GM11168 (cell line): ENCODE measurements around the gene AWAT1.
"Not testable (repeated sequence)": the region's sequence is repeated elsewhere in the genome, so short reads cannot be mapped to it uniquely, and the experiment has no call there.

Experiments
- in situ Hi-C: fragments of 300-500 bp; cut with MboI; formaldehyde crosslinking; loops from one replicate; pipeline ENCODE4 v1.12.0; 2022; ENCODE audit warnings: low sequenced_read_pairs; ENCODE audit not compliant: unreplicated experiment

The AWAT1 gene

DNA sequence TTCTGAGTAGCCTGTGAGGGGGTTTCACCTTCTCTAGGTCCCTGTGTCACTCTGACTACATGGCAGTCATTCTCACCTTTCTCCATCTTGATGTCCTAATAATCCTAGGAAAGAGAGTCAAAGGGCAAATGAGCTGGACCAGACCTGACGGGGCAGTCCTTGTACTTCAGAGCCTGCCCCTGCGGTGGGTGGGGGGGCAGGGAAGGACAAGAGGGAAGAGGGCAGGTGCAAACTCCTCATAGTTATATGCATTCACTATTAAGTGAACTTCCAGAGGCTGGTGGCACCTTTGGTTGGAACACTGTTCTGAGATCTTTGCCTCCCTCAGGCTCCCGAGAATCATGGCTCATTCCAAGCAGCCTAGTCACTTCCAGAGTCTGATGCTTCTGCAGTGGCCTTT is at the start of gene AWAT1:
Gene AWAT1 (plus strand): TSS at position 301 of the 400 bp plus-strand sequence. CDS start 41 bp downstream, at position 342.
- in situ Hi-C loops: no loop called here

DNA sequence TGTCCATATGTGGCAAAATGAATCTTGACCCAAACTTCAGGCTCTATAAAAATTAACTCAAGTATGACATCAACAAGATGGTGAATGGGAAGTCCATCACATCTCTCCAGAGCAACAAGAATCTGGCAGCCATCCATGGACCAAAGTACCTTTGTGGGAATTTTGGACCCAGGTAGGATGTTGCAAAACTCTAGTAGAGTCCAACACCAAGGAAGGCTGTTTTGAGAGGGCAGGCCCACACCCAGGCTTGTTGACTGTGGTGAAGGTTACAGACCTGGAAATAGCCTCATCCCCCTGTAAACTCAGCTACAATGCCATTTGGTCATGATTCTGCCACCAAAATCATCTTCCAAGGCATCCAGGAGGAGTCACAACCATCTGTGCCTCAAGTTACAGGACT is 44.2 kb upstream of the AWAT1 start:
- in situ Hi-C loops: no loop called here

DNA sequence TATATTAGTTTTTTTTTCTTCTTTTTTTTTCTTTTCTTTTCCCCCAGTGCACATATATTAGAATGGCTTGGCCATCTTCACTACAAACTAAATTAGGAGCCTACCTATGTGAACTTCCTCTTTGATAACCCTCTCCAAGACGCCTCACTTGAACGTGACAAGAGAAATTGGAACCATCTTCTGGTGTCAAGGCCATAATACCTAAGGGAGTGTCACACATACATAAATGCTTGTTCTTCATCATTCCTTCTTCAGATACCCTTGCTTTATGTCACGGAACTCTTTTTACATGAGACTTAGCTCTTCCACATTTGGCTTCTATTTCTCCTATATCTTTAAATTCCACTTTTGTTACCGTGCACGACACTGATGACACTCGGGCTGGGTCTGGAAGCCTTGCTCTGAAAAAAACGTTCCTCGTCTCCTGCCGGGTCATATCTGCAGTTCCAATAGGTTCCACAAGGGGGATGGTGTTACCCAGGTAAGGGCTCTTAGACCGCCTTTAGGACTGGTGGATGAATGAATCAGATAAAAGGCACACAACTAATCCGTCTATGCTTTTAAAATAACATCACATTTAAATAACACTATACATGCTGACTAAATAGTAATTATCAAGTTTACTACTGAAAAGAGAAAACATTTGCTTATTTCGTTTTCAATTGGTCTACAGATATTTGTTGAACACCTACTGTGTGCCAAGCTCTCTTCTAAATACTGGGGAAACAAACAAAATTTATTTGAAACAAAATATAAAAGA is 37.3 kb upstream of the AWAT1 start:
- in situ Hi-C loops: no loop called here

DNA sequence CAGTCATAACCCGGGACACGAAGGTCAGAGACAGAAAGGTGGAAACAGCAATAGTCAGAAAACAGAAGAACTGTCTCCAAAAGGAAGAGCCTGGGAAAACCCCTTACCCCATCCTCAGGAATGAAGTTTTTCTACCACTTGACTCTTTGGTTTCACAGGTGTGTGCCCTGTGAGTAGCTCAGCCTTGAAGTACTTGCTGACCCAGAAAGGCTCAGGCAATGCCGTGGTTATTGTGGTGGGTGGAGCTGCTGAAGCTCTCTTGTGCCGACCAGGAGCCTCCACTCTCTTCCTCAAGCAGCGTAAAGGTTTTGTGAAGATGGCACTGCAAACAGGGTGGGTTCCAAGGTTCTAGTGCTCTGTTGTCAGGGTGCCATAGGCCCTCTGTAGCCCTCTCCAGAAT is 32.7 kb upstream of the AWAT1 start:
- in situ Hi-C loops: no loop called here

DNA sequence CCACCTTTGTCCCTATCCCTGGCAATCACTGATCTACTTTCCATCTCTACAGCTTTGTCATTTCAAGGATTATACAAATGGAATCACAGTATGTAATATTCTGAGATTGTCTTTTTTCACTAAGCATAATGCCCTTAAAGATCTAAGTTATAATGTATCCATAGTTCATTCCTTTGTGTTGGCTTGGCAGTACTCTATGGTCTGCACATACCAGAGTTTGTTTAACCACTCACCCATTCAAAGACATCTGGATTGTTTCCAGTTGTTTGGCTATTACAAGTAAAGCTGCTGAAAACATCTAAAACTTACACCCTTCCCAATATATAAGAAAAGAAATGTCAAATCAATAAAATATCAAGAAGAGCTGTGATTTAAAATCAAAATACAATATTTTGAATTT is 26.0 kb upstream of the AWAT1 start:
- in situ Hi-C loops: no loop called here

DNA sequence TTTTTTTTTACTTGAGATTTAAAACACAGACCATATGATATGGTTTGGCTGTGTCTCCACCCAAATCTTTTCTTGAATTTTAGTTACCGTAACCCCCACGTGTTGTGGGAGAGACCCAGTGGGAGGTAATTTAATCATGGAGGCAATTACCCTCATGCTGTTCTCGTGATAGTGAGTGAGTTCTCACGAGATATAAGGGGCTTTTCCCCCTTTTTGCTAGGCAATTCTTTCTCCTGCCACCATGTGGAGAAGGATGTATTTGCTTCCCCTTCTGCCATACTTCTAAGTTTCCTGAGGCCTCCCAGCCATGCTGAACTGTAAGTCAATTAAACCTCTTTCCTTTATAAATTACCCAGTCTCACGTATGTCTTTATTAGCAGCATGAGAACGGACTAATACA is 24.9 kb upstream of the AWAT1 start:
- in situ Hi-C loops: not testable (repeated sequence)

DNA sequence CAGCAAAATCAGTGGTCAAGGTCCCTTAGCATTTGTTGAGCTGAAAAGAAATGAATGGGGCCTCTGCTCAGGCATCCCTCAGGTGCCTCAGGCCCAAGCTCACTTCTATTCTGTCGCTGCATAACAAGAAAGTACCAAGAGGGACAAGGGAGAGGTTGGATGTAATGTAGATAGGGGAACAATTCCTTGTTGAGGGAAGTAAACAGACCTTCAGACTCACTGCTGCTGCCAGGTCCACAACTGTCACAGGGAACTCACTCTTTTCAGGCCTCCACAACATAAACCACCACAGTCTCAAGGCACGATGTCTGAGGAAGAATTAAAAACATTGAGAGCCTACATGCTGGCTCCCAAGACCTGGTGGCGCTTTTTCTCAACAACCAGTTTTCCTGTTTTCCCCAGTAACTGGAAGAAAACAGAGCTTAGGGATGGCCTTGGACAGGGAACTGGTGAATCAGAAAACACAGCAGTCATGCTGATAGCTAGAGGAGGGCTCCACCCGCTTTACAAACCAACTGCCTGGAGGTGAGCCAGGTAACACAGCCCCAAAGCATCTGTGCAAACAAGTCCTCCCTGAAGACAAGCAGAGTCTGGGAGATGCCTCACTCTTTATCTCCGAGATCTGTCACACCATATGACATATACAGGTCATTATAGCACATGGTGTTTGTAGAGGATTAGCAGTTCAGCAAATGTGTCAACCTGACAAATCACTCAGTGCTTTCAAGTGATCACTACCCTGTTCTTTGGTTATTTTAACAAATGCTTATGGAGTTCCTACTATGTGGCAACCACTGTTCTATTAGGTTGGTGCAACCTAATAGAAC is 14.3 kb upstream of the AWAT1 start:
- in situ Hi-C loops: no loop called here

DNA sequence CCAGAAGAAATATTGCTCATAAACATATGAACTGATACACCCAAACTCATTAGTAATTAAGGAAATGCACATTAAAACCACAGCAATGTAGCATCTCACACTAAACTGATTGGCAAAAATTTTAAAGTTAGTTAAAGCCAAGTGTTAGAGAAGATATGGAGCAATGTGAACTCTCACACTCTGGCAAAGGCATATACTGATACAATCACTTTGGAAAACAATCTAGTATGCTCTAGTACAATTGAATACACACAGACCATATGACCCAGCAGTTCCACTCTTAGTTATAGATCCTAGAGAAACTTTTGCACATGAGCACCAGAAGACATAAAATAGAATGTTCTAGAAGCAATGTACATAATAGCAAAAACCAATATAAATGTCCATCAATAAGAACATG is 8.4 kb upstream of the AWAT1 start:
- in situ Hi-C loops: no loop called here

DNA sequence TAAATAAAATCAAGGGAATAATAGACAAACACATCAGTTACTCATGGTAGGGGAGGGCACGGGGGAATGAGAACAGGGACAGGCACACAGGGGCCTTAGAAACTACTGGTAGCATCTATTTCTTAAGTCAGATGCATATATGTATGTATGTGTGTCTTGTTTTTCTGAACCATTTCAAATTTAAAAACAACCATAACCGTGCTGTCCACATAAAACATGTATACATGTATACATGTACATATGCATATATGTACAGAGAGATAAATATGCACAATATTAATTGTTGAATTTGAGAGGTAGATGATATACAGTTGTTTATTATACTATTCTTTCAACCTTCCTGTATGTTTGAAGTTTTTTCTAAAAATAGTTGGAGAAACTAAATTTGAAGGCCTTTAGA is 7.8 kb upstream of the AWAT1 start:
- in situ Hi-C loops: no loop called here

DNA sequence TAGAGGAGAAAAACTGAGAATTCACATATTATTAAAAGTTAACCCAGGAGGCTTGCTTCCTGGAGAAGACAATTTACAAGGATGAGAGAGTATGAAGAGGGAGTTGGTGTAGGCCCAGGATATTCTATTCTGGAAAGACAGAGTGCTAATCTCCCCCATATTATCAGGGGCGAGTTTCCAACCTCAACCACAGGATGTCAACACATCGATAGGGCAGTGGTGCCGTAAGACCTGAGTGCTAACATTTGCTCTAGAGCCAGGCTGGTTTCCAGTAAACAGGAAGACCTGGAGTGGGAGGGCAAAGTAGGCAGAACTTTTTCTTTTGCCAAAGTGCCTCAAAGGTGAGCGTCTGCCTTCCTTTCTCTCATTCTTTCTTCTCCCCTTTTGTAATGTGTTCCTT is 2.8 kb upstream of the AWAT1 start:
- in situ Hi-C loops: no loop called here

DNA sequence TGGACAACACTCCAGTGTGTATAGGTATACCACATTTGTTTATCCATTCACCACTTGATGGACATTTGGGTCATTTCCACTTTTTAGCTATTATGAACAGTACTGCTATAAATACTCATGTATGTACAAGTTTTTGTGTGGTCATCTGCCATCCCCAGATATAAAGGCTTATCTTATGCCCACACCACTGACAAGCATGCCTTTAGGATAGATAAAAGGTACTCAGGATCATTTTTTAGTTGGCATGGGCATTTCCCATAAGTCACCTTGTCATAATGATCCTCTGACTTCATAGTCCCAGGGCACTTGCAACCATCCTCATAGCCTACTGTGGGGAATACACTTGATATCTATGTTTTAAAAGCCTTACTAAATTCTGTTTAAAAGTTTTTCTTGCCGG is 6.3 kb downstream of the AWAT1 start:
- in situ Hi-C loops: no loop called here

DNA sequence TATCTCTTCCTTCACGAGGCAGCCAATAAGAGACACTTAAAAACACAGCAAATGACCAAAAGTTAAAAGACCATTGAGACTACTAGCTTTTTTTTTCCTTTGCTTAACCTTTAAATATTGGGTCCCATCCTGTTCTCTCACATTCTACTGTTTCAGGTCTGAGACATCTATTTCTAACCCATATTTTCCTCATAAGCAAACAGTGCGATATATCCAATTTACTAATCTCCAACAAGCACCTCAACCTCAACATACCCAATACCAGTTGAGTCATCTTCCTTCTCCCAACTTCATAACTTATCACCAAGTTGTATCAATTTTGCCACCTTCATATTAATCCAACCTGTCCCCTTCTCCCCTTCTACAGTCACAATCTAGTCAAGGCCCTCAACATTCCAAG is 7.0 kb downstream of the AWAT1 start:
- in situ Hi-C loops: no loop called here

DNA sequence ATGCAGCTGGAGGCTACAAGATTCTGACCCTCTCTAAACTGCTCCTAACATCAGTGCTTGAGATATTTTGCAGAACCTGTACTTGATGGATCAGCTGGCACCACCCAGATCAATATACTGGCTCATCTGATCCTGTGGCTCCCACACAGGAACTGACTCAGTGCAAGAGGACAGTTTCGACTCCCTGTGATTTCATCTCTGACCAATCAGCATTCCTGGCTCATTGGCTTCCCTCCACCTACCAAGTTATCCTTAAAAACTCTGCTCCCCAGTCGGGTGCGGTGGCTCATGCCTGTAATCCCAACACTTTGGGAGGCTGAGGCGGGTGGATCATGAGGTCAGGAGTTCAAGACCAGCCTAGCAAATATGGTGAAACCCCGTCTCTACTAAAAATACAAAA is 9.1 kb downstream of the AWAT1 start:
- in situ Hi-C loops: not testable (repeated sequence)

DNA sequence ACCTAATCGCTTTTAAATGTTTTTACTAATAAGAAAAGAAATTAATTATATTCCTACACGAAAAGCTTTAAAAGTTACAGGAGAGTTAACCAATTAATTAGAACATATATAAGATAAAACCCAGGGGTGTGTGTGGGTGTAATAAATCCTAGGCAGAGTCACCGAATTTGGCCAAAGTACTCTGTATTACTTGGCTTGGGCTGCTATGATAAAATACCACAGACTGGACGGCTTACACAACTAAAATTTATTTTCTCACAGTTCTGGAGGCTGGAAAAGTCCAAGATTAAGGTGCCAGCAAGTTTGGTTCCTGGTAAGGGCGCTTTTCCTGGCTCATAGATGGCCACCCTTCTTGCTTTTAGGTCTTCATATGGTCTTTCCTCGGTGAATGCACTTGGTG is 10.4 kb downstream of the AWAT1 start:
- in situ Hi-C loops: no loop called here

DNA sequence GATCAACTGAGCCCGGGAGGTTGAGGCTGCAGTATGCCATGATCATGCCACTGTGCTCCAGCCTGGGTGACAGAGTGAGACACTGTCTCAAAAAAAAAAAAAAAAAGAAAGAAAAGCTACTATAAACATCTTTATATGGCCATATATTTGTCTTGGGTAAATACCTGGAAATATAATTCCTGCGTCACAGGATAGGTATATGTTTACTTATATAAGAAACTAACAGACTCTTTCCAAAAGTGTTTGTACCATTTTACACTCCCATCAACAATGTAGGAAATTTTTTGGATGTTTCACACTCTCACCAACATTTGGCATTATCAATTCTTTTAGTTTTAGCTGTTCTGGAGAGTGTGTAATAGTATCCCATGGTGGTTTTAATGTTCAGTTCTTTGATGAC is 12.8 kb downstream of the AWAT1 start:
- in situ Hi-C loops: no loop called here

DNA sequence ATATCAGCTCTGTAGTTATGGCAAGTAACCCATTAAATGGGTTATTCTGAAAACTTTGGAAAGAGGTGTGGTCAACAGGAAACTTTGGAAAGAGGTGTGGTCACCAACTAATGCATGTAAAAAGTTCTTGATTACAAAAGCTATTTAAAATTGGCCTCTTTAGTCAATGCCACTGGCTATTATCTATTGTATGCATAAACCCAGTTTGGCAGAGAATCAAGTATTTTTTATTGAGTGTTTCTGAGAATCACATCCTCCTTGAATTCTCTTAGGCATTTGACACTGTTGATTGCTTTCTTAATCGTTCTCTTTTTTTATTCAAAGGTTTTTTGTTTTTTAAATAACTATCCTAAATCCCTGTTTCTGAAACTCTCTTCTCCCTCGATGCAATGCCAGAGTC is 18.0 kb downstream of the AWAT1 start:
- in situ Hi-C loops: no loop called here

DNA sequence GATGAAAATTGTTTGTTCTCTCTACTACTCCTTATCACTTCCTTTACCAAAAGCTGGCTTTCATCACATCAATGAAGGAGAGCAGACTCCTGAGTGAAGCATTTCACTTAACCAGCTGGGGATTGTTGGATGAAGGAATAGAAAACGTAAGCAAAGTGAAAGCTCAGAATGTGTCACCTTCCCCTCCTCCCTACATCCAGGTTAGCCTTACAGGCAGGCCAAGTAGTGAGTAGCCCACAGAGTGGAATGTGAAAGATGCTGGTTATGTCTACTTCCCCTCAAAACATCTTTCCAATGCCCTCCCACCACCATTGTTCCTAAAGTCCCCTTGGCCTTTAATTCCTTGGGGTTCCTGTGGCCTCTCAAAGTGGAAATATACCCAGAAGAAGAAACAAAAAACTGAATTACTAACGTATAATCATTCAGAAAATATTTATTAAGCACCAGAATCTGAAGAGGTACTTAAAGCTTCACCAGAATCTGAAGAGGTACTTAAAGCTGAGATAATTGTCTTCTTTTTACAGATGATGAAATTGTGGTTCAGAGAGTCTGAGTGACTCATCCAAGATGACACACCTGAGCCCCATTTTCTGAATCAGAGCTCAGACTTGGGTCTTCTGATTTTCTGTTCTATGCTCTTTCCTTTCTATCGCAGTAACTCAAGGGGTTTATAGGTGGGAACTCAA is 19.1 kb downstream of the AWAT1 start:
- in situ Hi-C loops: no loop called here

DNA sequence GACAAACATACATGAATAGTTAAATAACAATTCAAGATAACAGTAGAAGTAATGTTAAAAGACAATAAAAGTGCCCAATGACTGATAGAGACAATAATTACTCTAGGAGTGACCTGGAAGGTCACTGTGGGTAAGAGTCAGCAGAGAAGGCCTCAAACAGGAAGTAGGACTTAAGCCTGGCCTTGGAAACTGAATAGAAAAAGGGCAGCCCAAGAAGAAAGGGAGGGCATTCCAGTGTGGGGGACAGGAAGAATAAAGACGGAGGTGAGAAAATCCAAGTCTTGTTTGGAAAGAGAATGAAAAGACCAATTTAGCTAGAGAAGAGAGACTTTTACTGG is 19.6 kb downstream of the AWAT1 start:
- in situ Hi-C loops: no loop called here

DNA sequence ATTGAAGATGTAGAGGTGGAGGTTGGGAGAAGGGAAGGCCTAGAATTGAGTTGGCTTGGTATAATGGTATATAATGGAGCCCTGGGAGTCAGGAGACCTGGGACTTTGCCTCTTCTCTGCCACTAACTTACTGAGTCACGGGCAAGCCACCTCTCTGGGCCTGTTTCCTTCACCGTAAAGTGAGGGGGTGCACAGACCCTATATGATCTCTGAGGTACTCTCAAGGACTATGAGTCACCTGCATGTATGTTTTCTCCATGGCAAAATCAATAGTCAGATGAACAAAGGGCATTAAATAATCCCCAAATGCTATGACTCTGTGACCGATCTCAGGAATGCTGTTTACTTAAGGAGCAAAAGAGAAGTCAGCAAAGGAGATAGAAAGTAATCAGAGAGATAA is 20.5 kb downstream of the AWAT1 start:
- in situ Hi-C loops: no loop called here

DNA sequence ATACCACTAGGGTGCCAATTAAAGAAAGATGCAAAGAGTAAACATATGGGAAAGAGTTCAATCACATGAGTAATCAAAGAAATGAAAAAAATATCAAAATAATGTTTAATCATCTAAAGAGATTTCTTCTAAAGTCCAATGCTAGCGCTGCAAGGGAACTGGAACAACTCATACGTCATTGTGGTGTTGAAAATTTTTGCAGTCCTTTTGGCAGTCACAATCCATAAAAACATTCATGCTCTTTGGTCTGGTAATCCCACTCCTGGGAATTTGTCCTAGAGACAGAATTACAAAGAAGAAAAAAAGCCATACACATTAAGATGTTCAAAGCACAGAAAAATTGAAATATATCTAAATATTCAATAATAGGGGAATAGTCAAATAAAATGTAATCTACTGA is 21.0 kb downstream of the AWAT1 start:
- in situ Hi-C loops: no loop called here
